Osteocyte (in vitro differentiated cells): ENCODE measurements around the gene ZNF599. TPM values are rescaled to one million over a fixed set of nuclear protein-coding genes. Genes with fewer than 3 reads are reported as not detected.
A peak's percentile ranks its signal among the peaks of the same experiment; 100 is the strongest.

Source experiments
- DNase-seq: peaks from one replicate; pipeline ENCODE4 v3.0.0; 2021; ENCODE audit warnings: mixed read lengths; ENCODE audit not compliant: unreplicated experiment; ENCODE audit errors: extremely low spot score
- H3K27ac Mint-ChIP-seq: one replicate; pipeline ENCODE4 v1.8.0; 2021; ENCODE audit warnings: mild to moderate bottlenecking, mixed read lengths; ENCODE audit not compliant: unreplicated experiment
- H3K27me3 Mint-ChIP-seq: one replicate; pipeline ENCODE4 v1.8.0; 2021; ENCODE audit warnings: mixed read lengths; ENCODE audit not compliant: unreplicated experiment
- H3K36me3 Mint-ChIP-seq: one replicate; pipeline ENCODE4 v1.8.0; 2021; ENCODE audit warnings: mixed read lengths; ENCODE audit not compliant: unreplicated experiment
- H3K4me1 Mint-ChIP-seq: one replicate; pipeline ENCODE4 v1.8.0; 2021; ENCODE audit warnings: mixed read lengths; ENCODE audit not compliant: unreplicated experiment
- H3K4me3 Mint-ChIP-seq: one replicate; pipeline ENCODE4 v1.8.0; 2021; ENCODE audit warnings: mild to moderate bottlenecking, moderate library complexity, mixed read lengths; ENCODE audit not compliant: unreplicated experiment
- H3K9me3 Mint-ChIP-seq: one replicate; pipeline ENCODE4 v1.8.0; 2021; ENCODE audit warnings: mixed read lengths; ENCODE audit not compliant: unreplicated experiment
- total RNA-seq: library from RNA; stranded (reverse); gene quantifications from 2 replicates; pipeline ENCODE4 v1.2.1, GENCODE V29; 2021
- TF ChIP-seq, protein P1 (sequence below): fragments of 200-600 bp; sonication (generic); IDR thresholded peaks from 2 replicates; pipeline ENCODE4 v1.5.0; 2021; ENCODE audit warnings: antibody characterized with exemption, mild to moderate bottlenecking, moderate library complexity

The ZNF599 gene
- total RNA-seq, 1 donor from 2014 or later, result 8.7 TPM

DNA sequence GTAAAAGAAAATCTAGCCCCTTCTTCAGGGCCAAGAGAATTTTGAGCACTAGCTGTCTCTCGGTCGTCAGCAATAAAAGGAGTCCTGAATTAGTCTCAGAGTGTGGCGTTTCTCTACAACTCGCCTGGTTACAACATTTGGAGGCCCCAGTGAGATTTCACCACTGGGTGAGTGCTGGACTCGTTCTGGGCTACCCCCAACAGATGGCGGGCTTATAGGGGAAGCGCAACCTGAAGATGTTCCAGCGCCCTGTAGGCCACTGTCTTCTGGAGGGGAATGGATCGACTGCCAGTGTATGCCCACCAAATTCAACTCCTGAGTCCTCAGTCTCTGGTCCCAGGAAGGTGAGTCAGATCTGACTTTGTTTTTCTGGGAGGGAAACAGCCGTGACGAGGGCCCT lies 50.7 kb downstream of the ZNF599 start:
- H3K36me3 Mint-ChIP-seq, result no peaks in the 10 kb centered on the region
- no peaks in the 10 kb centered on the region for H3K9me3 Mint-ChIP-seq
- peaks cover 34% of the 10 kb centered on the region for H3K27me3 Mint-ChIP-seq
- TF ChIP-seq, protein P1, sequence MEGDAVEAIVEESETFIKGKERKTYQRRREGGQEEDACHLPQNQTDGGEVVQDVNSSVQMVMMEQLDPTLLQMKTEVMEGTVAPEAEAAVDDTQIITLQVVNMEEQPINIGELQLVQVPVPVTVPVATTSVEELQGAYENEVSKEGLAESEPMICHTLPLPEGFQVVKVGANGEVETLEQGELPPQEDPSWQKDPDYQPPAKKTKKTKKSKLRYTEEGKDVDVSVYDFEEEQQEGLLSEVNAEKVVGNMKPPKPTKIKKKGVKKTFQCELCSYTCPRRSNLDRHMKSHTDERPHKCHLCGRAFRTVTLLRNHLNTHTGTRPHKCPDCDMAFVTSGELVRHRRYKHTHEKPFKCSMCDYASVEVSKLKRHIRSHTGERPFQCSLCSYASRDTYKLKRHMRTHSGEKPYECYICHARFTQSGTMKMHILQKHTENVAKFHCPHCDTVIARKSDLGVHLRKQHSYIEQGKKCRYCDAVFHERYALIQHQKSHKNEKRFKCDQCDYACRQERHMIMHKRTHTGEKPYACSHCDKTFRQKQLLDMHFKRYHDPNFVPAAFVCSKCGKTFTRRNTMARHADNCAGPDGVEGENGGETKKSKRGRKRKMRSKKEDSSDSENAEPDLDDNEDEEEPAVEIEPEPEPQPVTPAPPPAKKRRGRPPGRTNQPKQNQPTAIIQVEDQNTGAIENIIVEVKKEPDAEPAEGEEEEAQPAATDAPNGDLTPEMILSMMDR, result no peak
- no peak overlapping the region for H3K27ac Mint-ChIP-seq
- DNase-seq, result no peak
- no peaks in the 10 kb centered on the region for H3K4me1 Mint-ChIP-seq
- no peak overlapping the region for H3K4me3 Mint-ChIP-seq

DNA sequence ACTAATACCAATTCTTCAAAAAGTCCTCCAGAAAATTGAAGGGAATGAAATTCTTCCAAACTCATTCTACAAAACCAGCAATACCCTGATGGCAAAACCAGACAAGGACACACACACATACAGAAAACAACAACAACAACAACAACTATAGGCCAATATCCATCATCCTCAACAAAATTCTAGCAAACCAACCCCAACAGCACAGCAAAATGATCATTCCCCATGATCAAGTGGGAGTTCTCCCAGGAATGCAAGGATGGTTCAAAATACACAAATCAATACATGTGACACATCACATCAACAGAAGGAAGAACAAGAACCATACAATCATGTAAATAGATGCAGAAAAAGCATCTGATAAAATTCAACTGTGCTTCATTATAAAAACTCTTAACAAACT lies 57.7 kb downstream of the ZNF599 start:
- Mint-ChIP-seq H3K4me1 (peaks cover 1% of the 10 kb centered on the region), H3K4me3 (no peak overlapping the region), H3K36me3 (no peaks in the 10 kb centered on the region), H3K27me3 (peaks cover 17% of the 10 kb centered on the region), H3K9me3 (peaks cover 9% of the 10 kb centered on the region), H3K27ac (no peak overlapping the region)
- no peak for DNase-seq
- TF ChIP-seq, protein P1, result no peak

DNA sequence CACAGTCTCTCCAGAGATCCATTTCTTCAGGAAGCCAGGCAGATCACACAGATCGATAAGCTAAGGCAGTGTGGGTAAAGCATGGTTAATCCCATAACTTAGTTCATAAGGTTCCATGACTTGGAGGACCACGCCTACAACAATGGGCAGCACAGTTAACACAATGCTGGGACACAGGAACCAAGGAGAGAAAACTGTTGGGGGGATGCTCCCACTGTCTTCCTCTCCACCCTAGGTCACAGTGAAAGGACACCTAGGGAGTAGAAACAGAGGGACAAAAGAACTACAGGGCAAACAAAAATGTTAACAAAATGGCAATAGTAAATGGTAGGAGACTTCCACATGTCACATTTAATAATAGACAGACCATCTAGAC lies 59.8 kb downstream of the ZNF599 start:
- TF ChIP-seq, protein P1, result no peak
- Mint-ChIP-seq H3K4me1 (peaks cover 1% of the 10 kb centered on the region), H3K9me3 (peaks cover 9% of the 10 kb centered on the region), H3K27ac (no peak overlapping the region), H3K4me3 (no peak overlapping the region), H3K27me3 (peaks cover 11% of the 10 kb centered on the region), H3K36me3 (no peaks in the 10 kb centered on the region)
- no peak for DNase-seq

DNA sequence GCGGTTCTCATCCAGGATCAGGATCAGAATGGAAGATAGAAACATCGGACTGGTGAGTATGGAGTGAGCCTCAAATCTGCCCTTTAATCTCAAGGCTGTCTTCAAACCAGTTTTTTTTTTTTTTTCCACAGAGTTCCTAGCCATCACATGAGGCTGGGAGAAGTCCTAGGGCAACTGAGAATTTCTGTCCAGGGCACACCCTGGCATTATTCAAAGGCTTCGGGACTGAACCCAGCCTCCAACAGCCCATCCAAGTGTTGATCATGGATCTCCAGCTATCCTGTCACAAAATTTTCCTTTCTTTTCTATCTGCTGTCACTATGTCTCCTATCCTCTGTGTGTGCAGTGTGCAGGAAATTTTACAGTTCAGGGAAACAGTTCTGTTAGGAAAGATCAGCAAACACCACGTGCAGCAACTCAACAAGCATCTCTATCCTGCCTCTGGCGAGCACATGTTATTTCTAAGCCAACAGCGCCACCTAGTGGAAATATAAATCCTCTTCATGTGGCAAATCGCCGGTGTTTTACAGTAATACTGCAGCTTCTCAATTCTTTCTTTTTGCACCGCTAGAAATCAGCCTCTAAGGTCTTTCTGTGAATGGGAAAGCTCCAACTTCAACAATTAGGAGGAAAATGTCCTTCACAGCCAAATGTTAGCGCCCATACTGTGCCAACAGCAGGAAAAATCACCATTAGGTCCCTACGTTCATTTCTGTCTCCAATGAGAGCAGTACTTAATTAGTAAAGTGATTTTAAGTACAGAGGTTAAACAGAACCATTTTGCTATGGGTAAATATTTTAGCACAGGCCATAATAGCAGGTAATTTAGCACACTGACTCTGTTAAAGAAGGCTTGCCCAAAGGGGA lies 60.4 kb downstream of the ZNF599 start:
- no peak overlapping the region for H3K4me3 Mint-ChIP-seq
- no peak for DNase-seq
- no peak overlapping the region for H3K27ac Mint-ChIP-seq
- TF ChIP-seq, protein P1, result peak; percentile 72
- peaks cover 1% of the 10 kb centered on the region for H3K4me1 Mint-ChIP-seq
- no peaks in the 10 kb centered on the region for H3K36me3 Mint-ChIP-seq
- H3K27me3 Mint-ChIP-seq, result peaks cover 10% of the 10 kb centered on the region
- H3K9me3 Mint-ChIP-seq, result peaks cover 9% of the 10 kb centered on the region

DNA sequence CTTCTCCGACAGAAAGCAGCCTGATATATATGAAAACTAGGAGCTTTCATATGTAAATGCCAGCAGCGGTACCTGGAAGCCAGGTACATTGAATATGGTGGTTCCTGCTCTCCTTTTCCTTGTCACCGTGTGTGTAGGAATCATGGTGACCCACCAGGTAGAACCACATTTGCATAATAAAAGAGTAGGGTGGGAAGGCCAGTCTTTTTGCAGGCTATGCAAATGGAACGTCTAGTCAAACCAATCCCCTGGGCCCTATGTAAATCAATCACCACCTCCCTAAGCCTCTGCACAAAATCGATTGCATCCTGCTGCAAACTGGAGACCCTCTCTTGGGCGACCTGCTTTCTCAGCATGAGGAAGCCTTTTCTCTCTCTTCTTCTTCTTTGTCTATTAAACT lies 61.1 kb downstream of the ZNF599 start:
- peaks cover 1% of the 10 kb centered on the region for H3K4me1 Mint-ChIP-seq
- peaks cover 9% of the 10 kb centered on the region for H3K9me3 Mint-ChIP-seq
- no peaks in the 10 kb centered on the region for H3K36me3 Mint-ChIP-seq
- no peak for DNase-seq
- TF ChIP-seq, protein P1, result no peak
- H3K27ac Mint-ChIP-seq, result no peak overlapping the region
- no peak overlapping the region for H3K4me3 Mint-ChIP-seq
- H3K27me3 Mint-ChIP-seq, result peaks cover 7% of the 10 kb centered on the region

Other genes with a start within 250 kb of the ZNF599 start
- 0.24 and 0.78 TPM in 2 replicates for gene SCGB2B2, start 96.1 kb downstream of the ZNF599 start, total RNA-seq
- gene ZNF302, start 95.5 kb downstream of the ZNF599 start, total RNA-seq, result 34.7 and 35.0 TPM in 2 replicates
- gene ZNF181, start 39.0 kb downstream of the ZNF599 start, total RNA-seq, result 11.1 and 12.1 TPM in 2 replicates
- 3.9 and 6.2 TPM in 2 replicates for gene ZNF30, start 153.7 kb upstream of the ZNF599 start, total RNA-seq
- gene ZNF792, start 191.0 kb upstream of the ZNF599 start, total RNA-seq, result 3.0 and 4.1 TPM in 2 replicates
- gene GRAMD1A, start 227.1 kb upstream of the ZNF599 start, total RNA-seq, result 77.8 and 80.8 TPM in 2 replicates